Caco-2 (cell line): ENCODE results near the gene STRADA. TPM values are rescaled to one million over a fixed set of nuclear protein-coding genes. Genes with fewer than 3 reads are reported as not detected.

Experiments
- BruUV-seq: library from RNA; stranded (reverse); fragments of 400-500 nt; replicated peaks from 2 replicates; lab custom pipeline; 2021; lab: Mats Ljungman, UMichigan
- CTCF ChIA-PET: fragments of 300-600 bp; sonication (Branson Sonifier 250); formaldehyde crosslinking; loops from one replicate; lab custom pipeline; 2022; ENCODE audit warnings: antibody characterized with exemption; lab: Charles Lee
- POLR2A ChIA-PET: fragments of 300-600 bp; sonication (Branson Sonifier 250); formaldehyde crosslinking; loops from one replicate; lab custom pipeline; 2022; ENCODE audit warnings: antibody characterized with exemption; lab: Charles Lee
- DNase-seq, 2 experiments: peaks; one replicate each; pipeline versions ENCODE4 v3.0.0 to v3.0.0-alpha.2; 2020 to 2022
- H3K27me3 ChIP-seq: replicated peaks from 2 replicates; pipeline ENCODE4 v1.6.0; 2011; ENCODE audit warnings: low read length; ENCODE audit not compliant: control insufficient read depth, insufficient read depth
- H3K36me3 ChIP-seq: 2 replicates; pipeline ENCODE4 v1.5.1; 2011; ENCODE audit warnings: low read length; ENCODE audit not compliant: control insufficient read depth, insufficient read depth
- H3K4me1 ChIP-seq: fragments of 250-450 bp; sonication (Bioruptor Pico); 2 replicates; pipeline ENCODE4 v1.5.1; 2020; ENCODE audit warnings: mild to moderate bottlenecking
- H3K4me3 ChIP-seq: 2 replicates; pipeline ENCODE4 v1.5.1; 2011; ENCODE audit warnings: low read depth, mild to moderate bottlenecking, control low read depth, low read length
- H3K9me3 ChIP-seq: fragments of 250-450 bp; sonication (Bioruptor Pico); 2 replicates; pipeline ENCODE4 v1.5.1; 2020; ENCODE audit warnings: mild to moderate bottlenecking, moderate library complexity
- H3K27ac Mint-ChIP-seq: one replicate; pipeline ENCODE4 v1.8.0; 2022; ENCODE audit warnings: mixed read lengths; ENCODE audit not compliant: unreplicated experiment
- H3K27me3 Mint-ChIP-seq: one replicate; pipeline ENCODE4 v1.8.0; 2022; ENCODE audit warnings: mixed read lengths; ENCODE audit not compliant: insufficient read depth, unreplicated experiment
- H3K36me3 Mint-ChIP-seq: one replicate; pipeline ENCODE4 v1.8.0; 2022; ENCODE audit warnings: mild to moderate bottlenecking, mixed read lengths; ENCODE audit not compliant: insufficient read depth, unreplicated experiment
- H3K4me1 Mint-ChIP-seq: one replicate; pipeline ENCODE4 v1.8.0; 2022; ENCODE audit warnings: low read depth, mixed read lengths; ENCODE audit not compliant: unreplicated experiment
- H3K4me3 Mint-ChIP-seq: one replicate; pipeline ENCODE4 v1.8.0; 2022; ENCODE audit warnings: mild to moderate bottlenecking, moderate library complexity, mixed read lengths; ENCODE audit not compliant: unreplicated experiment
- H3K9me3 Mint-ChIP-seq: one replicate; pipeline ENCODE4 v1.8.0; 2022; ENCODE audit warnings: mixed read lengths; ENCODE audit not compliant: unreplicated experiment
- intact Hi-C: fragments of 100-400 bp; cut with micrococcal nuclease; formaldehyde crosslinking; loops from one replicate; pipeline ENCODE4 v1.10.0; 2022; ENCODE audit not compliant: unreplicated experiment
- total RNA-seq: library from RNA; stranded (reverse); gene quantifications from 2 replicates; pipeline ENCODE4 v1.2.3, GENCODE V29; 2022
- TF ChIP-seq, protein P1 (sequence below), 2 experiments: fragments of 200-600 bp in 1 of 2; IDR thresholded peaks; 1 replicate in 1 of 2; 2 replicates in 1 of 2; pipeline versions ENCODE4 v1.5.1 to v1.8.0; 2011 to 2022; ENCODE audit warnings: antibody characterized with exemption in 1 of 2, control low read depth in 1 of 2, inconsistent platforms in 1 of 2, low read depth in 1 of 2, low read length in 1 of 2, mild to moderate bottlenecking in 1 of 2, moderate library complexity in 1 of 2; ENCODE audit not compliant: insufficient read depth in 1 of 2, severe bottlenecking in 1 of 2, unreplicated experiment in 1 of 2

The STRADA gene
- total RNA-seq, 1 experiment from 2014 or later, result 23.4 TPM

- H3K36me3 ChIP-seq, result peaks cover 2% of the 10 kb centered on the region; the same call in 1 of the 2 replicates
- H3K27ac Mint-ChIP-seq, result no peak overlapping the region
- intact Hi-C loops, result no loop called here
- CTCF ChIA-PET, result no interaction called here
- BruUV-seq, result no TSS peak
- H3K4me3 ChIP-seq, result no peak overlapping the region
- no peaks in the 10 kb centered on the region for H3K27me3 Mint-ChIP-seq
- no peaks in the 10 kb centered on the region for H3K27me3 ChIP-seq
- TF ChIP-seq, protein P1, sequence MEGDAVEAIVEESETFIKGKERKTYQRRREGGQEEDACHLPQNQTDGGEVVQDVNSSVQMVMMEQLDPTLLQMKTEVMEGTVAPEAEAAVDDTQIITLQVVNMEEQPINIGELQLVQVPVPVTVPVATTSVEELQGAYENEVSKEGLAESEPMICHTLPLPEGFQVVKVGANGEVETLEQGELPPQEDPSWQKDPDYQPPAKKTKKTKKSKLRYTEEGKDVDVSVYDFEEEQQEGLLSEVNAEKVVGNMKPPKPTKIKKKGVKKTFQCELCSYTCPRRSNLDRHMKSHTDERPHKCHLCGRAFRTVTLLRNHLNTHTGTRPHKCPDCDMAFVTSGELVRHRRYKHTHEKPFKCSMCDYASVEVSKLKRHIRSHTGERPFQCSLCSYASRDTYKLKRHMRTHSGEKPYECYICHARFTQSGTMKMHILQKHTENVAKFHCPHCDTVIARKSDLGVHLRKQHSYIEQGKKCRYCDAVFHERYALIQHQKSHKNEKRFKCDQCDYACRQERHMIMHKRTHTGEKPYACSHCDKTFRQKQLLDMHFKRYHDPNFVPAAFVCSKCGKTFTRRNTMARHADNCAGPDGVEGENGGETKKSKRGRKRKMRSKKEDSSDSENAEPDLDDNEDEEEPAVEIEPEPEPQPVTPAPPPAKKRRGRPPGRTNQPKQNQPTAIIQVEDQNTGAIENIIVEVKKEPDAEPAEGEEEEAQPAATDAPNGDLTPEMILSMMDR (IDR thresholded peaks at IDR 0.05; ENCODE audit: insufficient read depth in 1 of 2, low read depth in 1 of 2, low read length in 1 of 2, severe bottlenecking in 1 of 2, unreplicated experiment in 1 of 2), result no peak
- H3K4me1 ChIP-seq, result no peaks in the 10 kb centered on the region
- DNase-seq, result no peak
- H3K36me3 Mint-ChIP-seq, result peaks cover 87% of the 10 kb centered on the region
- no peaks in the 10 kb centered on the region for H3K9me3 Mint-ChIP-seq
- H3K9me3 ChIP-seq, result no peaks in the 10 kb centered on the region
- POLR2A ChIA-PET, result no interaction called here
- no peak overlapping the region for H3K4me3 Mint-ChIP-seq
- peaks cover 8% of the 10 kb centered on the region for H3K4me1 Mint-ChIP-seq
Measured at GRCh38 chr17:63786971-63787711, 45.5 kb upstream of the STRADA start.

- peaks cover 2% of the 10 kb centered on the region; the same call in 1 of the 2 replicates for H3K36me3 ChIP-seq
- intact Hi-C loops, result no loop called here
- TF ChIP-seq, protein P1 (IDR thresholded peaks at IDR 0.05; ENCODE audit: insufficient read depth in 1 of 2, low read depth in 1 of 2, low read length in 1 of 2, severe bottlenecking in 1 of 2, unreplicated experiment in 1 of 2), result no peak
- H3K27me3 ChIP-seq, result no peaks in the 10 kb centered on the region
- POLR2A ChIA-PET, result no interaction called here
- no peak for DNase-seq
- no peak overlapping the region for H3K4me3 ChIP-seq
- CTCF ChIA-PET, result interaction anchor here (0.6 kb wide), 1 partner anchor 44 kb away, joined by 4 read pairs; no protein-coding TSS in a partner anchor
- H3K4me1 ChIP-seq, result no peaks in the 10 kb centered on the region
- H3K4me1 Mint-ChIP-seq, result peaks cover 14% of the 10 kb centered on the region
- H3K27me3 Mint-ChIP-seq, result no peaks in the 10 kb centered on the region
- no peaks in the 10 kb centered on the region for H3K9me3 Mint-ChIP-seq
- no peak overlapping the region for H3K4me3 Mint-ChIP-seq
- no TSS peak for BruUV-seq
- H3K36me3 Mint-ChIP-seq, result peaks cover 85% of the 10 kb centered on the region
- H3K27ac Mint-ChIP-seq, result no peak overlapping the region
- no peaks in the 10 kb centered on the region for H3K9me3 ChIP-seq
Measured at GRCh38 chr17:63786117-63786516, 44.5 kb upstream of the STRADA start.

GRCh38 chr17:63785556-63785955 is 44.0 kb upstream of the STRADA start:
- Histone ChIP-seq H3K4me1 (no peaks in the 10 kb centered on the region), H3K27me3 (no peaks in the 10 kb centered on the region), H3K9me3 (no peaks in the 10 kb centered on the region), H3K36me3 (peaks cover 2% of the 10 kb centered on the region; the same call in 1 of the 2 replicates), H3K4me3 (no peak overlapping the region)
- DNase-seq, result no peak
- no peaks in the 10 kb centered on the region for H3K27me3 Mint-ChIP-seq
- H3K36me3 Mint-ChIP-seq, result peaks cover 90% of the 10 kb centered on the region
- H3K27ac Mint-ChIP-seq, result no peak overlapping the region
- BruUV-seq, result no TSS peak
- H3K4me1 Mint-ChIP-seq, result peaks cover 19% of the 10 kb centered on the region
- TF ChIP-seq, protein P1 (IDR thresholded peaks at IDR 0.05; ENCODE audit: insufficient read depth in 1 of 2, low read depth in 1 of 2, low read length in 1 of 2, severe bottlenecking in 1 of 2, unreplicated experiment in 1 of 2), result no peak
- no peak overlapping the region for H3K4me3 Mint-ChIP-seq
- CTCF ChIA-PET, result no interaction called here
- H3K9me3 Mint-ChIP-seq, result no peaks in the 10 kb centered on the region
- POLR2A ChIA-PET, result no interaction called here
- intact Hi-C loops, result no loop called here
